Kidney capillary endothelial cell (primary cell): ENCODE results near the gene PDE3B.
"Not testable (repeated sequence)": the region's sequence is repeated elsewhere in the genome, so short reads cannot be mapped to it uniquely, and the experiment has no call there.

ENCODE experiments used
- DNase-seq: peaks from one replicate; pipeline ENCODE4 v3.0.0-alpha.2; 2018; ENCODE audit warnings: low spot score

The PDE3B gene

DNA sequence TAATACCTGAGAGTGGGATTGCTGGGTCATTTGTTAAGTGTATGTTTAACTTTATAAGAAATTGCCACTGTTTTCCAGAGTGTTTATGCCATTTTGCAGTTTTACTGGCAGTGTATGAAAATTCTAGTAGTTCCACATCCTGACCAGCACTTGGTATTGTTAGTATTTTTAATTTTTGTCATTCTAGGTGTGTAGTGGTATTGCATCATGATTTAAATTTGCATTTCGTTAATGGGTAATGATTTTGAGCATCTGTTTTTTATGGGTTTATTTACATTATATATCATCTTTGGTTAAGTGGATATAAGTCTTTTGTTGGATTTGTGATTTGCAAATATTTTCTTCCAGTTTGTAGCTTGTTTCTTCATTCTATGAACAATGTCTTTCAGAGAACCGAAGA lies 34.7 kb downstream of the PDE3B start:
- DNase-seq: no peak

DNA sequence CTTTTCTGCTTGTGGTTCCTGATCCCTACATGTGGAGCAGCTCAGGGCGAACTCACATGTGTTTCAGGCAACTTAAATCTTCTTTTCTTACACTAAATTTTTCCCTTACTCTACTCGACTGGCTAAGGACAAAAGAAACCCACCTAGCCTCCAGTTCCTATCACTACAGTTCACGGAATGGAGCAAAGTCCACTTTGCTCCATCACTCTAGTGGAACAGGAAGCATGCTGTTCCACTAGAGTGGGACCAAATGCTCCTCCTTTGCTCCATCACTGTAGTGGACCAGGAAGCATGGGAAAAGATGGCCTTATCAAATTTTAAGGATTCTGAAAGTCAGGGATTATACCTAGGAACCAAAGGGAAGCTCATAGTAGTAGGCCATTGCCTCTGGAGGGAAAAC lies 36.1 kb downstream of the PDE3B start:
- no peak for DNase-seq

DNA sequence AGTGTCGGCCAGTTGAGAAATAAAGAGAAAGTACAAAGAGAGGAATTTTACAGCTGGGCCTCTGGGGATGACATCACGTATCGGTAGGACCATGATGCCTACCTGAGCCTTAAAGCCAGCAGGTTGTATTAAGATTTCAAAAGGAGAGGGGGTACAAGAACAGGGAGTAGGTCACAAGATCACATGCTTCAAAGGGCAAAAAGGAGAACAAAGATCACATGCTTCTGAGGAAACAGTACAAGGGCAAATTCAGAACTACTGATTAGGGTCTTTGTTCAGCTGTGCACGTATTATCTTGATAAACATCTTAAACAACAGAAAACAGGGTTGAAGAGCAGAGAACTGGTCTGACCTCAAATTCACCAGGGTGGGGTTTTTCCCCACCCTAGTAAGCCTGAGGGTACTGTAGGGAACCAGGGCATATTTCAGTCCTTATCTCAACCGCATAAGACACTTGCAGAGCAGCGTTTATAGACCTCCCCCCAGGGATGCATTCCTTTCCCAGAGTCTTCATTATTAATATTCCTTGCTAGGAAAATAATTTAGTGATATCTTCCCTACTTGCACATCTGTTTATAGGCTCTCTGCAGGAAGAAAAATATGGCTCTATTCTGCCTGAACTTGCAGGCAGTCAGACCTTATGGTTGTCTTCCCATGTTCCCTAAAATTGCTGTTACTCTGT lies 40.8 kb downstream of the PDE3B start:
- not testable (repeated sequence) for DNase-seq

DNA sequence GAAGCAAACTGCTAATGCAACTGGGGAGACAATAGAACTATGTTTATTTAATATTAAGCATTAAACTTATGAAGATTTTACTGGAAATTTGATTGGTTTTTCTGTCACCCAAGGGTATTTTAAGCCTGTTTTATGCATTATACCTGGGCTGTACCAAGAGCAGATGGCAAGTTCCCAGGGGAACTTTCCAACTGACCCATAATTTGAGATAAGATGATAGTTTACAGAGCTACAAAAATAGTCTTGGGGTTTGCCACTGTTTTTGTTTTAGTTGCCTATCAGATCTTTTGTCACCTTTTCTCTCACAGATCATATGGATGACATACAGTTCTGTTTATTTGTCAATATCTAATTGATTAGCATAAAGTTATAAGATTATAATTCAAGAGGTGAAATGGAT lies 43.9 kb downstream of the PDE3B start:
- DNase-seq: no peak

DNA sequence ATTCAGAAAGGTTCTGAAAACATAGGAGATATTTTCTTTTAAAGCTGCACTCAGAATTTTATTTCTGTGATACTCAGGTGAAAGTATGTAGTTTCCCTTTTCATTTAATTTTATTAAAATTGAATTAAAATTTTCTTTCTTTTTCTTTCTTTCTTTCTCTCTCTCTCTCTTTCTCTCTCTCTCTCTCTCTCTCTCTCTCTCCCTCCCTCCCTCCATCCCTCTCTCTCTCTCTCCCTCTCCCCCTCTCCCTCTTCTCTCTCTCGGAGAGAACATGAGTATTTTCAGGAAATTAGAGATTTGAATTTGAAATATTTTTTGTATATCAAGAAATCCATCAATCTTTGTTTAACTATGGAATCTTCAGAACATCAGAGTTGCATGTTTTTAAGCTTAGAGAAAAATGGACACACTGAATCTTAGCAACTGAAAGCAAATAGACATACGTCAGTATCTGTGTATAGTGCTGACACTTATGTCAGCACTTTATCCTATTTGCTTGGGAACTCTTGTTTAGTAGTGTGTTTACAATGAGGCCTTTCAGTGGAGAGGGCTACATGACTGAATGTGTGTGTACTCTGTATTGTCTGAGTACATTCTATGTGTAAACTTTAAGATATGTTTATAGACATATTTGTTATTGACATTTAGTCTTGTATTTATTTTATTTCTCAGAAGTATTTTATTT lies 44.5 kb downstream of the PDE3B start:
- DNase-seq: no peak

DNA sequence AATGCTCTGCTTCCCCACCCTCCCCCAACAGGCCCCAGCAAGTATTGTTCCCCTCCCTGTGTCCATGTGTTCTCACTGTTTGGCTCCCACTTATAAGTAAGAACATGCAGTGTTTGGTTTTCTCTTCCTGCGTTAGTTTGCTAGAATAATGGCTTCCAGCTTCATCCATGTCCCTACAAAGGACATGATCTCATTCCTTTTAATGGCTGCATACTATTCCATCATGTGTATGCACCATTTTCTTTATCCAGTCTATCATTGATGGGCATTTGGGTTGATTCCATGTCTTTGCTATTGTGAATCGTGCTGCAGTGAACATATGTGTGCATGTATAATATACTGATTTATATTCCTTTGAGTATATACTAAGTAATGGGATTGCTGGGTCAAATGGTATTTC lies 52.1 kb downstream of the PDE3B start:
- not testable (repeated sequence) for DNase-seq

DNA sequence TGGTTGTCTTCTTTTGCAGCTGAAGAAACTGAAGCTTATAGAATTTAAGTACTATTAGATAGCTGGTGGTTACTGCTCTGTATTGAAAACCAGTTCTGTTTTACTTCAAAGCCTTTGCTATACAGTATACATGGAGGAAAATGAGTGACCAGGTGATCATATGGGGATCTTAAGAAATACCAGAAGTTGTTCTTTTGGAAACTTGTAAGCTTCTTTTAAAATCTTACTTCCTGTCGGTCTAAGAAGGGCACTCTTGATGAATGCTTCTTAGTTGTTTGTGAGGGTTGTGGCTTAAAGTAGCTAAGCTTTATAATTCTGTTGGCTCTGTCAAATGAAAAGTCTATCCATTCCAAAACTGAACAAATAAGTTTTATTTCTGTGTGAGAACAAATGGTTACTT lies 55.2 kb downstream of the PDE3B start:
- DNase-seq: no peak

DNA sequence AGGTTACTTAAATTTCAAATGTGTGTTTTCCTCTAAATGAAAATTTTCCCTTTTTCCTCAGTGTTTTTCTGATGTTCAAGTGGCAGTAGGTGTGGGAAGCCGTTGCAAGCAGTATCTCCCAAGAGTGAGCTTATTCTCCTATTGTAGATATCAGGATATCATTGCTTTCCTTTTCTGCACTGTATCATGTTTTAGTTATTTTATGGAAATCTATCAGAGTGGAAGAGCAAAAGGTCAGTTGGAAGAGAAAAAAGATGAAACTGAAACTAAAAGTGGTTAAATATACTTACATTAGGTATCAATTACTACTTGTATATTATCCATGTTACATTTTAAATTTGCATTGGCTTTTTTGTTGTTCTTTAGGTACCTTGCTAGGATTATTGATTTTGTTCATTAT lies 57.0 kb downstream of the PDE3B start:
- DNase-seq: no peak

DNA sequence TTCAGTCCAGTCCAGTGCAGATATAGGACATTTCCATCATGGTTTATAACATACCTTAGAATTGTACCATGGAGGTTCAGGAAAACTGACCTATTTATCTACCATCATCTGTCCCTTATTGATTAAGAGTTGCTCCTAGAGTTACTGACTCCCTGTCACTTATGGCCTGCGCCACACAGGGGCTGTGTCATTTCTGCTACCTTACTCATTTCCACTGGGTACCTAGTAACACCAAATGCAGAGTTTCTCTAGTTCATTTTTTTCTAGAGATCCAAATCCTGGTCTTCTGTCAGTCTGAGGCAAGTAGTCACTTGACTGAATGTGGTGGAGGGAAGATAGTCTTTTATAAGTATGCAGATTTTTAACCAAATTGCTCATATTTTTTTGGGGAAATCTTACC lies 59.2 kb downstream of the PDE3B start:
- no peak for DNase-seq

DNA sequence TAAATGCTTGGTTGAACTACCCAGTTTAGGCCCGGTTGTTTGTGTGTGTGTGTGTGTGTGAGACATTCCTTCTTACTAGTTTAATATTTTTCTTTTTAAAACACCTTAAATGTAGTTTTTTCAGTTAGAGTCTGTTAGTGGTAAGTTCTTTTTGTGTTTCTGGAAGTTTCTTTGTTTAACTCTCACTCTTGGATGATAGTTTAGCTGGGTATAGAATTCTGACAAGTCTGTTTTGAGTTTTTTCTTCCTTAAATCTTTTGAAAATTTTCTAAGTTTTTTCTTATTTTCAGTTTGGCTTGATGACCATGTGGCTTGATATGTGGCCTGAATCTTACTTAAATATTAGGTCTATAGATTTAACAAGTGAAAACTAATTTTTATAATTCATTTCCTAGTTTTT lies 60.1 kb downstream of the PDE3B start:
- no peak for DNase-seq

DNA sequence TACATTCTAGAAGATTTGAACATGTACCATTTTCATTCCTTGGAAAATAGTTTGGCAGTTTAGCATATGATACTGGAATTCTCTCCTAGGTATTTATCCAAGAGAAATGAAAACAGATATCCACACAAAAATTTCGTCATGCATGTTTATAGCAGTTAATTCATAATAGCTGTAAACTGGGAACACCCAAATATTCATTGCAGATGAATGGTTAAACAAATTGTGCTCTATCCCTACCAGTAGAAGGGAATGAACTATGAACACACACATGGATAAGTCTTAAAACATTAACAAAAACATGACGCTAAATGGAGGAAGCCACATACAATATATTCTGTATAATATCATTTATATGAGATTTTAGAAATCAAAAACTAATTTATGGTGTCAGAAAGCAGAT lies 61.5 kb downstream of the PDE3B start:
- no peak for DNase-seq

DNA sequence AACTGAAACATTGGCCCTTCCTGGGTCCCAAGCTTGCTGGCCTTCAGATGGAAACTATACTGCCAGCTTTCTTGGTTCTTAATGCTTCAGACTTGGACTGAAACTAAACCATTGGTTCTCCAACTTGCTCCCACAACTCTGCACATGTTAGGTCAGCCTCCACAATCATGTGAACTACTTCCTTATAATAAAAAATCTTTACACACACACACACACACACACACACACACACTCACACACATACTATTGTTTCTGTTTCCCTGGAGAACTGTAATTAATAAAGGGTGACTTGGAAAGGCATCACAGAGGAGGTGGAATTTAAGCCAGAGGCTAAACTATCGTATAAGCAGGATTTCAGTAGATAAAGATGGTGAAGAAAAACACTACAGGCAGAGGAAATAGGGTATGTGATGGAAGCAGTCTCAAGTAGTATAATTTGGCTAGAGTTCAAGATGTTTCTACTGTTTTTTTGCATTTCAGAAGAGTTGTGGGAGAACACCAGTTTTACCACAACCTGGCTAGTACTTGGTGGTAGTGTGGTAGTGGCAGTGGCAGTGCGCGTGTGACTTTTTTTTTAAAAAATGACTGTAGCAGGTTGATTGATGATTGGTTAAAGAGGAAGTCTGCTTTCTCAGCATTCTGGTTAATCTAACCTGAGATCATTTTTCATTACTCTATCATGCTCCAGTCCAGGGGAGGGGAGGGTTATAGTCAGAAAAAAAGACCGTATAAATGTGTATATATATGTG lies 70.1 kb downstream of the PDE3B start:
- DNase-seq: no peak

DNA sequence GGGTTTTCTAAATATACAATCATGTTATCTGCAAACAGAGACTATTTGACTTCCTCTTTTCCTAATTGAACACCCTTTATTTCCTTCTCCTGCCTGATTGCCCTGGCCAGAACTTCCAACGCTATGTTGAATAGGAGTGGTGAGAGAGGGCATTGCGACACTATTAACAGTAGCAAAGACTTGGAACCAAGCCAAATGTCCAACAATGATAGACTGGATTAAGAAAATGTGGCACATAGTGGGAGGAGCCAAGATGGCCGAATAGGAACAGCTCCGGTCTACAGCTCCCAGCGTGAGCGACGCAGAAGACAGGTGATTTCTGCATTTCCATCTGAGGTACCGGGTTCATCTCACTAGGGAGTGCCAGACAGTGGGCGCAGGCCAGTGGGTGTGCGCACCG lies 72.1 kb downstream of the PDE3B start:
- not testable (repeated sequence) for DNase-seq

DNA sequence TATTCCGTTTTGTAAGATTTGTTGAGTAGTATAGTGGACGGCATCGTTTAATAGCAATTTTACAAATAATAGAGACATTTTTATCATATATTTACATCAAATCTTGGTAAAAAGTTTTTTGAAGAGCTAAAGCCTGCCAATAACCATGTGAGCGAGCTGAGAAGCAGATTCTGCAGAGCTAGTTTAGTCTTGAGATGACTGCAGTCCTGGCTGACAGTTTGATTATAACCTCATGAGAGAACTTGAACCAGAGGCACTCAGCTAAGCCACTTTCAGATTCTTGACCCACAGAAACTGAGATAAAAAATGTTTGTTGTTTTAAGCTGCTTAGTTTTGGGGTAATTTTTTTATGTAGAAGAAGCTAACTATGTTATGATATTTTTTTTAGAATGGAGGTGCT lies 78.9 kb downstream of the PDE3B start:
- no peak for DNase-seq

DNA sequence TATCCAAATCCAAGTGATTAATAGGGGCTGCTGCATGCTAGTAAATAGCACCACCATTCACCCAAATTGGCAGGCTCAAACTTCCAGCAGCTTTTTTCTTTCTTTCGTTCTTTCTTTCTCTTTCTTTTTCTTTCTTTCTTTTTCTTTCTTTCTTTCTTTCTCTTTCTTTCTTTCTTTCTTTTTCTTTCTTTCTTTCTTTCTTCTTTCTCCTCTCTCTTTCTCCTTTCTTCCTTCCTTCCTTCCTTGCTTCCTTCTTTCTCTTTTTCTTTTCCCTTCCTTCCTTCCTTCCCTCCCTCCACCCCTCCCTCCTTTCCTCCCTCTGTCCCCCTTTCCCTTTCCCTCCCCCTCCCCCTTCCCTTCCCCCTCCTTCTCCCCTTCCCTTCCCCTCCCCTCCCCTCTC lies 81.5 kb downstream of the PDE3B start:
- DNase-seq: no peak

DNA sequence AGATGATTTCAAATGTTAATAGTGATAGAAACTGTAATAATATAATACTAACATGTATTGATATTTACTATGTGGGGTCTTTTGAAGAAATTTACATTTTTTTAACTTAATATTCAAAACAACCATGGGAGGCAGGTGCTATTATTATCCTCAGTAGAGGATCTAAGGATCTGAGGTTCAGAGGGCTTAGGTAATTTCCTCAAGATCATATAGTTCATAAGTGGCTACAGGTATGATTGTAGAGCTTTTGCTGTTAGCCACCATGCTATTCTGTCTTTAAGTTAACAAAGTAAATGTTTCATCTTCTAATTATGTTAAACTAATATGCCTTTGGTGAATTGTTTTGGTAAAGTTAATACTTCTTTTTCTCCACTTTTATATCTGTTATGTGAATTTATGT lies 83.6 kb downstream of the PDE3B start:
- no peak for DNase-seq

DNA sequence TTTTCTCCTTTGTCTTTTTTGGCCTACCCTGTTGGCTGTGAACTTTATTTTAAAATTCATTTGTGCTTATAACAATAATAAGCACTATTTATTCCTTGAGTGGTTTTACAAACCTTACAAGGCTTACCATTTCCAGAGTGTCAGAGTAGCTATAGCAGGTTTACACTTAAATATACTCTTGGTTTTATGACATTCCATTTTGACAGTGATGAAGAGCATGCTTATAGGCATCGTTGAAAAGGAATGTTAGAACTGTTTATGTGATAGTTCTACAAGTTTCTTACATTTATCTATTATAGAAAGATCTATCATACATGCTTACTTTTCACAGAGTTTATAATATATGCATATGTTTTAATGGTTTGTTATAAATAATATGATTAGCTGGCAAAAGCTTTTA lies 84.1 kb downstream of the PDE3B start:
- no peak for DNase-seq

DNA sequence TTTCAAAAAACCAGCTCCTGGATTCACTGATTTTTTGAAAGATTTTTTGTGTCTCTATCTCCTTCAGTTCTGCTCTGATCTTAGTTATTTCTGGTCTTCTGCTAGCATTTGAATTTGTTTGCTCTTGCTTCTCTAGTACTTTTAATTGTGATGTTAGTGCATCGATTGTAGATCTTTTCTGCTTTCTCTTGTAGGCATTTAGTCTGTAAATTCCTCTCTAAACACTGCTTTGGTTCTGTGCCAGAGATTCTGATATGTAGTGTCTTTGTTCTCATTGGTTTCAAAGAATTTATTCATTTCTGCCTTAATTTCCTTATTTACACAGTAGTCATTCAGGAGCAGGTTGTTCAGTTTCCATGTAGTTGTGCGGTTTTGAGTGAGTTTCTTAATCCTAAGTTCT lies 96.9 kb downstream of the PDE3B start:
- DNase-seq: not testable (repeated sequence)

DNA sequence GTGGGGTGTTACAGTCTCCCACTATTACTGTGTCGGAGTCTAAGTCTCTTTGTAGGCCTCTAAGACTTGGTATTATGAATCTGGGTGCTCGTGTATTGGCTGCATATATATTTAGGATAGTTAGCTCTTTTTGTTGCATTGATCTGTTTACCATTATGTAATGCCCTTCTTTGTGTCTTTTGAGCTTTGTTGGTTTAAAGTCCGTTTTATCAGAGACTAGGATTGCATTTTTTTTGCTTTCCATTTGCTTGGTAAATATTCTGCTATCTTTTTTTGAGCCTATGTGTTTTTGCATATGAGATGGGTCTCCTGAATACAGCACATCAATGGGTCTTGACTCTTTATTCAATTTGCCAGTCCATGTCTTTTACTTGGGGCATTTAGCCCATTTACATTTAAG lies 97.6 kb downstream of the PDE3B start:
- no peak for DNase-seq

DNA sequence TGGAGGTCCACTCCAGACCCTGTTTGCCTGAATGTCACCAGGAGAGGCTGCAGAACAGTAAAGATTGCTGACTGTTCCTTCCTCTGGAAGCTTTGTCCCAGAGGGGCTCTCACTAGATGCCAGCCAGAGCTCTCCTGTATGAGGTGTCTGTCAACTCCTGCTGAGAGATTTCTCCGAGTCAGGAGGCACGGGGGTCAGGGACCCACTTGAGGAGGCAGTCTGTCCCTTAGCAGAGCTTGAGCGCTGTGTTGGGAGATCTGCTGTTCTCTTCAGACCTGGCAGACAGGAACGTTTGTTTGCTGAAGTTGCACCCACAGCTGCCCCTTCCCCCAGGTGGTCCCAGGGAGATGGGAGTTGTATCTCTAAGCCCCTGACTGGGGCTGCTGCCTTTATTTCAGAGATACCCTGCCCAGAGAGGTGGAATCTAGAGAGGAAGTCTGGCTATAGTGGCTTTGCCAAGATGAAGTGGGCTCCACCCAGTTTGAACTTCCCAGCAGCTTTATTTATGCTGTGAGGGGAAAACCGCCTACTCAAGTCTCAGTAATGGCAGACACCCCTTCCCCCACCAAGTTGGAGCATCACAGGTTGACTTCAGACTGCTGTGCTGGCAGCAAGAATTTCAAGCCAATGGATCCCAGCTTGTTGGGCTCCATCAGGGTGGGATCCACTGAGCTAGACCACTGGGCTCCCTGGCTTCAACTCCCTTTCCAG lies 99.4 kb downstream of the PDE3B start:
- DNase-seq: no peak

DNA sequence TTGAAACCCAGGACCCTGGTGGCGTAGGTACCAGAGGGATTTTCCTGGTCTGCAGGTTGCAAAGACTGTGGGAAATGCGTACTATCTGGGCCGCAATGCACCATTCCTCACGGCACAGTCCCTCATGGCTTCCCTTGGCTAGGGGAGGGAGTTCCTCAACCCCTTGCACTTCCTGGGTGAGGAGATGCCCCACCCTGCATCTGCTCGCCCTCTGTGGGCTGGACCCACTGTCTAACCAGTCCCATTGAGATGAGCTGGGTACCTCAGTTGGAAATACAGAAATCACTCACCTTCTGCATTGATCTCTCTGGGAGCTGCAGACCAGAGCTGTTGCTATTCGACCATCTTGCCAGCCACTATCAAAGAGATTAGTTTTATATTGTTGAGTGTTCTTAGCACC lies 100.1 kb downstream of the PDE3B start:
- not testable (repeated sequence) for DNase-seq

DNA sequence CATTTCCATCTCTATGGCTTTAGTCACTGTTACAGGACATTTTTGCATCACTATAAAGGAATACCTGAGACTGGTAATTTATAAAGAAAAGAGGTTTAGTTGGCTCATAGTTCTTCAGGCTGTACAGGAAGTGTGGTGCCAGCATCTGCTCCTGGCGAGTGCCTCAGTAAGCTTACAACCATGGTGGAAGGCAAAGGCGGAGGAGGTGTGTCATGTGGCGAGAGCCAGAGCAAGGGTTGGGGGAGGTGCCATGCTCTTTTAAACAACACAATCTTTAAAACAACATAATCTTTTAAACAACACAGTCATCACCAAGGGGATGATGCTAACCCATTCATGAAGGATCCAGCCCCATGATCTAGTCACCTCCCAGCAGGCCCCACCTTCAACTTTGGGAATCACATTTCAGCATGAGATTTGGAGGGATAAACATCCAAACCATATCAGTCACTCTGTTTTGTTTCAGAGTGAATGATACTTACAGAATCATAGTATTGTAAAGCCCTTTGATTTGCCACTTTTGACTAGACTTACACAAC lies 103.3 kb downstream of the PDE3B start:
- no peak for DNase-seq
